GM21528 (cell line): ENCODE measurements around the gene WDR12.
"Not testable (repeated sequence)": the region's sequence is repeated elsewhere in the genome, so short reads cannot be mapped to it uniquely, and the experiment has no call there.

Experiments used
- ATAC-seq: cut with Tn5 transposase; IDR thresholded peaks from one replicate; pipeline ENCODE4 v1.9.1; 2021; ENCODE audit warnings: mild to moderate bottlenecking, moderate library complexity; ENCODE audit not compliant: unreplicated experiment, low FRiP score

The WDR12 gene

DNA sequence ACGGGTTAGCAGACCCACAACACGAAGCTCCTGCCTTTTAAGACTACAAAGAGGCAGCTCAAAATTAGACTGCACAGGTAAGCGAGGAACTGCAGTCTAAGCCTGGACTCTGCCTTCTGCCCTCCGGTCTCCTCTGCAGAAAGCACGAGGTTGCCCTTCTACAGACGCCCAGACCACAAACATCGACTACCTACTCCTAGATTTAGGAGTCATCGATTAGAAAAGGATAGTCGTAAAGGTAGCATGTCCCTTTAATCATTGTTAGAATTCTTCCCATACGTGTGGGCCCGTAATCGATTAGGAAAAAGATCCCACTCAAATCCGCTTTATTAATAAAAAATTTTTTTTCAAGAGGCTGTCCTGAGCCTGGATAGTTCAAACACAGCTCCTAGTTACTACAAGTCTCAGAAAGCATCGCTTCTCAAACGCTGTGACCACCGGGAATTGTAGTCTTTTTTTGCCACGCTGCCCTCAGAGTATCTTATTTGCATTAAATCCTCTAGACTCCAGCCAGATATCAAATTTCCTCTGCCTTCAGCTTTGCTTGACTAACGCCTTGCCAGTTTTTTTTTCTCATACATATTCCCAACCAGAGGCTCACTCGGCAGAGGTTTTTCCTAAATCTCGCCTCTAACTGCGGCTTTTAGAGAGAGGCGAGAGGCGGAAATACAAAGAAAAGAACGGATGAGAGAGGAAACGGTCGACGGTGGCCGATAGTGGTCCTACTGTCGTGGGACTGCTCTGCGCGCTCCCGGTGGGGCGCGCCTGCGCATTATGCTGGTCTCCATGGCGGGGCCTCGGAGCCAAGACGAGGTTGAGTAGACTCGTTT, at the start of gene WDR12, which contains the start of gene CARF:
Gene WDR12, minus strand, starts transcription at position 162 of the 830 bp plus-strand sequence. CDS start 197 bp downstream, outside the sequence.
Gene CARF, plus strand, starts transcription at position 764 of the 830 bp plus-strand sequence. CDS start 29,628 bp downstream, outside the sequence.
- peak; percentile 82 for ATAC-seq

DNA sequence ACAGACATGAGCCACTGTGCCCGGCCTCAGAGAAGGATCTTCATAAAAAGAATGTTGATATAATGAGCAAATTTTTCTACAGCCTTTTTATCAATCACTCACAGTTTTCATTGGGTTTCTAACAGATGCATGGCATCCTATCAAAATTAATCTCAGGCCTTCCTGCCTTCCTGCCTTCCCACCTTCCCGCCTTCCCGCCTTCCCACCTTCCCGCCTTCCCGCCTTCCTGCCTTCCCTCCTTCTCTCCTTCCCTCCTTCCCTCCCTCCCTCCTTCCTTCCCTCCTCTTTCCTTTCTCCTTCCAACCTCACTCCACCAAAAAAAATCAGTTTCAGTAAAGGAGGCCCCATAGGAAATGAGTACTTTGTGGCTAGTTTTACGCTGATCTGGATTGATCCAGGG, 49.1 kb upstream of the WDR12 start:
- no peak for ATAC-seq

DNA sequence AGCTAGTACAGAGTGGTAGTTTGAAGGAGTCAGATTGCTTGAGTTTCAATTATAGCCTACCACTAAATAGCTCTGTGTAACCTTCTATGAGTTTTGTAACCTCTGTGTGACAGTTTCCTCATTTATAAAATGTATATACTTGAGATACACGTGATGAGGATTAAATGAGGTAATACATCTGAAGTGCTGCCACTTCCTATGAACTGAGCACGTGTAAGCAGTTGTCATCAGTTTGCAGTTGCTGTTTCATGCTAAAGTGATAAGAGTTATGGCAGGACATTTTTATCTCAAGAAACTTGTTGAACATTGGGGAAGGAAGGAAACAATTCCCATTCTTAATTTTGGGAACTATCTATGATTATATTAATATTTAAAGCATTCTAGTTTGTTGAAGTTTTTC, 39.1 kb upstream of the WDR12 start:
- no peak for ATAC-seq

DNA sequence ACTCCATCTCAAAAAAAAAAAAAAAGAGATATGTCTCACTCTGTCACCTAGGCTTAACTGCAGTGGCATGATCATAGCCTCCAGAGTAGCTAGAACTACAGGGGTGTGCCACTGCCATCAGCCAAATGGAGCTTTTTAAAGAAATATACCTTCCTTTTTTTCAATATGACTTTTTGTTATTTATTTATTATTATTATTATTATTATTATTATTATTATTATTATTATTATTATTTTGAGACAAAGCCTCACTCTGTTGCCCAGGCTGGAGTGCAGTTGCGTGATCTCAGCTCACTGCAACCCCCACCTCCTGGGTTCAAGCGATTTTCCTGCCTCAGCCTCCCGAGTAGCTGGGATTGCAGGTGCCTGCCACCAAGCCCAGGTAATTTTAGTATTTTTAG, 37.9 kb upstream of the WDR12 start:
- not testable (repeated sequence) for ATAC-seq

DNA sequence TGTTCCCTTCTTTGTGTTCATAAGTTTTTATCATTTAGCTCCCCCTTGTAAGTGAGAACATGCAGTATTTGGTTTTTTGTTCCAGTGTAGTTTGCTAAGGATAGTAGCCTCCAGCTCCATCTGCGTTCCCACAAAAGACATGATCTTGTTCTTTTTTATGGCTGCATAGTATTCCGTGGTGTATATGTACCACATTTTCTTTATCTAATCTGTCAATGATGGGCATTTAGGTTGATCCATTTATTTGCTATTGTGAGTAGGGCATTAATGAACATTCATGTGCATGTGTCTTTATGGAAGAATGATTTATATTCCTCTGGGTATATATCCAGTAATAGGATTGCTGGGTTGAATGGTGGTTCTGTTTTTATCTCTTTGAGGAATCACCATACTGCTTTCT, 34.0 kb upstream of the WDR12 start:
- no peak for ATAC-seq

DNA sequence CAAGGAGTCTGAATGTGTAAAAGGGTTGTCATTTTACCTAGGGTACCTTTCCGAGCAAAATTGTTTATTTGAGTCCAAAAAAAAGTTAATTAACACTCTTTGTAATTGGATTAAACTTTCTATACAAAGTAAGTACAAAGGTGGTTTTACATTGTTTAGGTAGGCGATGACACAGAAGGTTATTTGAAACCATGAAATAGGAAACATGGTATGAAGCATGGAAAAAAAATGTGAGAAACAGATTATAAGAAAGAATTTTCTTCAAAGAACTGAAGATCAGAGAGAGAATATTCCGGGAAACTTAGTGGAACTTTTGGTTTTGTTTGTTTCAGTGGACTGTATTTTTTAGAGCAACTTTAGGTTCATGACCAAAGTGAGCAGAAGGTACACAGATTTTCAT, 33.3 kb upstream of the WDR12 start:
- ATAC-seq, result no peak

DNA sequence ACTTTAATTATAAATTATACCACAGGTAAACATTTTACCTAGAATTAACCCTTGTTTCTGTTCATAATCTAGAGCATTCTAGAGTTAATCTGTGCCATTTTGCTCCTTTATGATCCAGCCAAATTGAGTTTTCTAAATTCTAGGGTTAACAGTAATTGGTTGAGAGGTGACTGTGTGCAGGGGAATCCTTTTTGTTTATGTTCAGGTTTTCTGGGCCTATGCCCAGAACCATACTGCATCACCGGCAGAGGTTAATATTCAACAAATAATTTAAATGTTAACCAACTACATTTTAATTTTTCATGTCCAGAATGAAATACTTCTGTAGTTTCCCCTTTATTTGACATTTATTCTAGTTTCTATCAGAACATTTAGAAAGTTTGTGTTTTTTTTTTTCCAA, 32.9 kb upstream of the WDR12 start:
- ATAC-seq, result no peak

DNA sequence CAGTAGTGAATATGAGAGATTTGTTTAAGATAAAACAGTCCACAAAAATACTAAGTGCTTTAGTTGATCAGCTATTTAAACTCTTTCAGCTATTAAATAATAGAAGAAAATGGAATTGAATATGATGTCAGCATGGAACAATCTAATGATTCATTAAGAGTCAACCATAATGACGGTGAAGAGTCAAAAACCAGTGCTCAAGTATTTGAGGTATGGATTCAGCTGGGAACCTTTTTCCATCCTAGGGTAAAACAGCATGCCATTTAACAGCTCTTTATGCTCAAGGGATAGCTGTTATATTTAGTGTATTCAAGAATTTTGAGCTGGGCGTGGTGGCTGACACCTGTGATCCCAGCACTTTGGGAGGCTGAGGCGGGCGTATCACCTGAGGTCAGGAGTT, 30.3 kb upstream of the WDR12 start:
- ATAC-seq, result no peak

DNA sequence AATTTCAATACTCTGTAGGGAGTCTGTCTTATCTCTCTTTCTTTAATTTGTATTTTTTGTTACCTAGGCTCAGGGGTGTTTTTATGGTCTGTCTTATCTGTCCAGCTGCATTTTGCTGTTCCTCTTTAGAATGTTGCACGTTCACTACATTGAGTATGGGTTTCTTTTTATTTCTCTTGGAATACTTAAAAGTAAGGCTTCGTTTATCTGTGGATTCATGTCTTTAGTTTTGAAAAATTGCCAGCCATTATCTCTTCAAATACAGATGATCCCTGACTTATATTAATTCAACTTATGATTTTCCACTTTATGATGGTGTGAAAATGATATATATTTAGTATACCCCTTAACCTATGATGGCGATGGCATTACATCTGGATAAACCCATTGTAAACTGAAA, 27.5 kb upstream of the WDR12 start:
- no peak for ATAC-seq

DNA sequence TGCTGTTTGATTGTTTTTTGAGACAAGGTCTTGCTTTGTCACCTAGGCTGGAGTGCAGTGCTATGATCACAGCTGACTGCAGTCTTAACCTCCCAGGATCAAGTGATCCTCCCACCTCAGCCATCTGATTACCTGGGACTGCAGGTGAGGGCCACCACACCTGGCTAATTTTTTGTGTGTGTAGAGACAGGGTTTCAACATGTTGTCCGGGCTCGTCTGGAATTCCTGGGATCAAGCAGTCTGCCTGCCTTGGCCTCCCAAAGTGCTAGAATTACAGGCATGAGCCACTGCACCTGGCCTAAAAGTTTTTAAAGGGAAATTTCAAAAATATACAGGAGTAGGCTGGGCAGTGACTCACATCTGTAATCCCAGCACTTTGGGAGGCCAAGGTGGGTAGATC, 23.0 kb upstream of the WDR12 start:
- ATAC-seq, result no peak

DNA sequence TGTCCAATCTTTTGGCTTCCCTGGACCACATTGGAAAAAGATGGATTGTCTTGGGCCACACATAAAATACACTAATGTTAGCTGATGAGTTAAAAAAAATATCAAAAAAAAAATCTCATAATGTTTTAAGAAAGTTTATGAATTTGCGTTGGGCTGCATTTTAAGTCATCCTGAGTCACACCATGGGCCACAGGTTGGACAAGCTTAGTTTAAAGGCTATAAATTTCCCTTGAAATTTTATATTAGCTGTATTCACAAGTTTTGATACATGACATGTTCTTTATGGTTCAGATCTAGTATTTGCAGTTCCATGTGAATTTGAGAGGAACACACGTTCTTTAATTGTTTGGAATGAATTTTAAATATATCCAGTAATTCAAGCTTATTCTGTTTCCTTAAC, 22.5 kb upstream of the WDR12 start:
- ATAC-seq, result no peak

DNA sequence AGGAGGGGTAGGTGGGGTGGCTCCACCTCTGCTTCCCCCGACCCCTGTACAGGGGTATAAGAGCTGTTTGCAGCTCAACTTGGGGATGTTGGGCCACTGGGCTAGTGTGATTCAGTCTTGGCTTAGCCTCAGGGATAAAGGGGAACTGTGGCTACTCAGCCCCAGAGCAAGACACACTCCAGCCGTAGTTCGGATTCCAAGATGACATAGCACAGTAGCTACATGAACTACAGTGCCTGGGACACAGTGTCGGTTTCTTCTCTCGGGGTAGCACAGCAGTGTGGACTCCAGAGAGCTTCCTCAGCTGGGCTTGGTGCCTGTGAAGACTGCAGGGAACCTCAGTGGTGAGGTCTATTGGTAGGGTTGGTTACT, 21.7 kb upstream of the WDR12 start:
- no peak for ATAC-seq

DNA sequence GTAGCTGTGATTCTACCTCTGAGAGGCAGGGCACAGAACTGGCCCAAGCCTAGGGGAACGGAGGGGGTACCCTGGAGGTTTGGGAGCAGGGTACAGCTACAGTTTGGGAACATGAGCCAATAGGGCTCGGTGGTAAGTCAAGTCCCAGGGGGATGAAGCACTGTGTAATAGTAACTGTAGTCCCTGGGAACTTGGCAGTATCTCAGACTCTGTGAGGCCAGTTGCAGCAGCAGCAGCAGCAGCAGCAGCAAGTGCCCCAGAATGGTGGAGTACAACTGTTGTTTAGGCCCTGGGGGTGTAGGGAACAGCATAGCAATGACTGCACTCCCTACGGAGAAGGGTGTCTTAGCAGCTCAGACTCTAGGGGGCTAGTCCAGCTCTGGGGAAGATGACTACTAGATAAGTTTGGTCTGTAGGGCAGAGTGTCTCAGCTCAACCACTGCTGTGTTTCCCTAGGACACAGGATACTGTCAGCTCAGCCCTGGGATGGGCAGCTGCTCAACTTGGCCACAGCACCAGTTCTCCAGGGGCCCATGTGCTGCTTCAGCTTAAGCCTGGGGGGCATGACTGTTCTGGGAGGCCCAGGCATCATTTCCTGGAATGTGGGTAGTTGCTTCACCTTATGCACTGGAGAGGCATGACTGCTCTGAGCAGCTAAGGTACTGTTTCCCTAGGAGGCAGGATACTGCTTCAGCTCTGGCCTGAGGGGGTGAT, 21.1 kb upstream of the WDR12 start:
- no peak for ATAC-seq

DNA sequence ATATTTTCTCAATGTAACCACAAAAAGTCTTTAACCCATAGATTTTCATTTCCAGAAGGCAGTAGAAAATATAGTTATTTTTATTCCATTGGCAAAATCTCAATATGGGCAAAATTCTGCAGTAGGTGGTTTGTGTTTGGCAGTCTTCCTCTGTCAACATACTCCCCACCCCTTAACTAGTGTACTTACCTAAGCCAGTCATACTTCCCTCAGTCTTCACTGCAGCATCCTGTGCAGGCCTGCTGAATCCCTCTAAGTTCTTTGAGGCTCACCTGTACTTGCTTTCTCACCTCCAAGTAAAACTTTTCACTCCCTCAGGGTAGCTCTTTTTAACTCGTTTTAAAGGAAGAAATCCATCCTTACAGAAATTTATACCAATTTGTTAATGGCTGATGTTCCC, 7.4 kb upstream of the WDR12 start:
- ATAC-seq, result no peak

DNA sequence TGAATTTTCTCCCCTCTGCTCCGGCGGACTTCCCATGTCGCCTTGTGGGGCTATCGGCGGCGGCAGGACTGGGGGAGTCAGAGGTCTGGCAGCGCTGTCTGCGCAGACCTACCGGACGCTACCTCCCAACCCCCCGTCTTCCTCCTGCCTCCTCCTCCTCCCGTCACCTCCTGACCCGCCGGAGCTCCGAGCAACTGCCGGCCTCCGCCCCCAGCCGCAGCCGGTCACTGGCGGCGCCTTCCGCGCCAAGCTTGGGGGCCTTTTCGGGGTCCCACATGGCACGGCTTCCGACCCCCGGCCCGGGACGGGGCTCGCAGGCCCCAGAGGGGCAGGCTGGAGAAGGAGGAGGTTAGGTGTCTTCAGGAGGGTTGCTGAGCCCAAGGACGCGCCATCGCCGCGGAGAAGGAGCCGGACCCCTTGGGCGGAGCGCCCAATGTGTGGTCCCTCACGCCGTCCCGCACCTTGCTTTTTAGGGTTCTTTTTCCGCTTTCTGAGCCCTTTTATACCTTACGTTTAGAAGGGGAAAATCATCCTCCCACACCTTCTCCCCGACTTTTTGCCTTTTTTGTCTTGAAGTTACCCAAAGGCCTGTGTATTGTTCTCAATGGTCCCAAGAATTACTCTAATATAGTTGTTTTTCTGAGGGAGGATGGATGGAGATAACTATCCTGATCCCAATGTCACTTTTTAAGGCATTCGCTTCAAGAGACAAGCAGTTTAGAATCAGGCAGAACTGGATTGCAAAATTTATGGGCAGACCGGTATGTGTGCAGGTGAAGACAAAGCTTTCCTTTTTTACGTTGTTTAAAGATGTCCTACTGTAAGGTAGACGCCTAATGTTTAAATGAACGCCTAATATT, 1.1 kb upstream of the WDR12 start:
- peak; percentile 53 for ATAC-seq

DNA sequence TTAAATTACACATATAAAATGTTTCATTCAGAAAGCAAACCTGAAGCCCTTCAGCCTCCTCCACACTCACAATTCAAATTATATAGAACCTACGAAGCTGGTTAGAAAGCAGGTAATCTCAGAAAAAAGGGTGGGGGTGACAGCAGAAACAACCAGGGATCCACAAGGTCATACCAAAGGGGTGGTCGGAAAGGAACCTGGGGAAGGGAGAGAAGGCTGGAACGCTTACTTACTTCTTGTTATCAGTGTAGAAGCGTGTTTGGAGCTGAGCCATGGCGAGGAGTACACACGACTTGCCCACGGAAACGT, 316 bp downstream of the WDR12 start:
- peak; percentile 26 for ATAC-seq

DNA sequence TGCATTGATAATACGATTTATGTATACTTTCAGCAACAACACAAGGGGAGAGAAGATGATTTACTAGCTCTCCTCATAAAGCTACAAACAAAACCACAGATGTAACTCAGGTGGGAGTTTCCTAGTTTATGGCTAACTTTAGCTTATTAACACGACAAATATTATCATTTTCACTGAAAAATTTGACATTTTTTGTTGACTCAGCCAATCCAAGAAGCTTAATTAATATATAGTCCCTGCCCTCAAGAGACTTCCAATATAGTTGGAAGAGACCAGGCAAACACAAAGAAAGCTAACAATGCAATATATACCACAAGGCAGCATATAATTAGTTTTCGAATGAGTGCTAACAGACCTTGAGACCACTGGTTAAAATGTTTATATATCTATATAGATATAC, 775 bp downstream of the WDR12 start:
- ATAC-seq, result no peak

DNA sequence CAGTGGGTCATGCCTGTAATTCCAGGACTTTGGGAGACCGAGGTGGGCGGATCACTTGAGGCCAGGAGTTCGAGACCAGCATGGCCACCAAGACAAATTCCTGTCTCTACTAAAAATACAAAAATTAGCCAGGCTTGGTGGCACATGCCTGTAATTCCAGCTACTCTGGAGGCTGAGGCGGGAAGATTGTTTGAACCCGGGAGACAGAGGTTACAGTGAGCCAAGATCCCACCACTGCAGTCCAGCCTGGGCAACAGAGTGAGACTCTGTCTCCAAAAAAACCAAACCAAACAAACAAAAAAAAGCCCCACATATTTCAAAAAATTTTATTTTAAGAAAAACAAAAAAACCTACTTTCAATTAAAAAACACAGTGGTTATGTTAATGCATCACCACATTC, 1.2 kb downstream of the WDR12 start:
- ATAC-seq, result not testable (repeated sequence)

DNA sequence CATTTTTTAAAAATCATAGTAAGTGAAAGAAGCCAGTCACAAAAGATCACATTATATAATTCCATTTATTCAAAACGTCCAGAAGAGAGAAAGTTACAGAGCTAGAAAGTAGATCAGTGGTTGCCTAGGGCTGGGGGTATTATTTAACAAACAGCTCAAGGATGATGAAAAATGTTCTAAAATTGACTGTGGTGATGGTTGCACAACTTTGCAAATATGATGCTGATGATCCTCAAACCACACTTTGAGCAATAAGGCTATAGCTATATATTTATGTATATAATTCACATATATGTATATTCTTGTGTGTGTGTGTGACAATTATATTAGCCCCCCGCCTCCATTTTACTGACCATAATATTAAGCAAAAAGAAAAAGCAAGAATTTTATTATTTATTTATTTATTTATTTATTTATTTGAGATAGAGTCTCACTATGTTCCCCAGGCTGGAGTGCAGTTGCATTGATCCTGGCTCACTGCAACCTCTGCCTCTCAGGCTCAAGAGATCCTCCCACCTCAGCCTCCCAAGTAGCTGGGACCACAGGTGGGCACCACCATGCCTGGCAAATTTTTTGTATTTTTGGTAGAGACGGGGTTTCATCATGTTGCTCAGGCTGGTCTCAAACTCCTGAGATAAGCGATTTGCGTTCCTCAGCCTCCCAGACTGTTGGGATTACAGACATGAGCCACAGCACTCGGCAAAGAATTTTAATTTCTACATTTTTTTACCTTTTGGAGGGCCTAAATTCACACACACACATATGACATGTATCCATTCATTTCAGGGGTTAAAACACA, 1.9 kb downstream of the WDR12 start:
- ATAC-seq, result no peak

DNA sequence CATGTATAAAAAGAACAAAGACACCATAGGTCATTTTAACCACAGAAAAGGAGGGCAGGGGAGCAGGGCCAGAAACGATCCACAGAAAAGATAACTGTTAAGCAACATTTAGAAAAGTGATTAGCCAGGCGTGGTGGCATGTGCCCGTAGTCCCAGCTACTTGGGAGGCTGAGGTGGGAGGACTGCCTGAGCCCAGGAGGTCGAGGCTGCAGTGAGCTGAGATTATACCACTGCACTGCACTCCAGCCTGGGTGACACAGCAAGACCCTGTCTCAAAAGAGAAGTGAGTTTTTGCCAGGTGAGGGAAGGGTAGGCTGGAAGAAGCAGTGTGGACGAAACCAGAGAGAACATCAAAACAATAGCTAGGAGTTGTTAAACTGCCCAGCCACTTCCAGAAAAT, 3.3 kb downstream of the WDR12 start:
- ATAC-seq, result no peak
